GM18519 (cell line): ENCODE measurements around the gene PACS2.
"Not testable (repeated sequence)": the region's sequence is repeated elsewhere in the genome, so short reads cannot be mapped to it uniquely, and the experiment has no call there.

Experiments
- ATAC-seq: cut with Tn5 transposase; IDR thresholded peaks from one replicate; pipeline ENCODE4 v1.9.1; 2021; ENCODE audit warnings: mild to moderate bottlenecking, moderate library complexity; ENCODE audit not compliant: unreplicated experiment, low FRiP score

PACS2 gene

GRCh38 chr14:105329411-105330150, 15.0 kb downstream of the PACS2 start:
- no peak for ATAC-seq

GRCh38 chr14:105330491-105330895, 15.9 kb downstream of the PACS2 start:
- ATAC-seq, result no peak

DNA sequence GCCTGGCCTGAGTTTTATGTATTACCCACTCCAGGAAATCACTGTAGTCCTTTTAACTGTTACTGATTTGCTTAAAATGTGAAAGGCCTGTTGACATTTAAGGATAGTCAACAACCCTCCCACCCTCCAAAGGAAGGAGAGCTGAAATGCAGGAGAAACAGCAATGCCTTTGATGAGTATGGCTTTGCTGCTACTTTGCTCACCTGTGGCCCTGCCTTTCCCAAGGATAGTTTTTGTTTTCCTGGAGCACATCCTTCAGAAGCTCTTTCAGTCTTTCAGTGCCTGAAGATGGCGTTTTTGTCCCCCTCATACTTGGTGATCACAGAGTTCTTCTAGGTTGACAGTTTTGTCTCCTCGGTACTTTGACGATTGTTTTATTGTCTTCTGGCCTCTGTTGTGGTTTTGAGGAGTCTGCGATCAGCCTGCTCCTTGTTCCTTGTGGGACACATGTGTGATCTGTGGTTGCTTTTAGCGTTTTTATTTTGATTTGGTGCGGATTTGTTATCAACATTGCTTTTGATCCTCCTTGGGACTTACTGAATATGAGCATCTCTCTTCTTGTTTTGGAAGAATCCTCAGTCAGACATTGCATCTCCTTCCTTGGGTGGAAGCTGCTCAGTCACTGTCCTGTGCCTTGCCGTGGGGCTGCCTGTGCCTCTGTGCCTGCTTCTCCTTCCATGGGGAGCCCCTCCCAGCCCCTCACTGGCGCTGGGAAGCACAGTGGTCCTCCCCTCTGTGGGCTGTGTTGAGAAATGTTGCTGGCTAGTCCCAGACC, 17.2 kb downstream of the PACS2 start:
- ATAC-seq, result no peak

DNA sequence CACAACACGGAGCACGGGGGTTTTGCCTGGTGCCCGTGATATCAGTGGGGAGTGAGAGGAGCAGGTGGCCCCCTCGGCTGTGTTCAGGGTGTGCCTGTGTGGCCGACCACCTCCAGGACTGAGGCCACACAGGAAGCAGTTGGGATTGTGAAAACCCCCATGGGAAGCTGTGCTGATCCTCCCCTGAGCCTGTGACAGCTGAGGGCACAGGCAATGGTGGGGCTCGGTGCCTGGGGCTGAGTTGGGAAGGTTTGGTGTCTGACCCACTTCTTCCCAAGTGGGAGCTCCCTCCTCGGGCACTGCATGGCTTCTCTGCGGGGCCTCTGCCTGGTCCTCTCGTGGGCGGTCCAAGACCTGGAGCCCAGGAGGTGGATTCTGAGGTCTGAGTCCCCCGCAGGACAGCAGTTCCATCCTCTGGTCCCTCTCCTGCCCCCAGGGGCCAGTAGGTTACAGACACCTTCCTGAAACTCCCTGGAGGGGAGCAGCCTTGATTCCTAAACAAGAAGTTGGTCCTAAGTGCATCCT, 17.9 kb downstream of the PACS2 start:
- ATAC-seq, result no peak

GRCh38 chr14:105333020-105333490, 18.5 kb downstream of the PACS2 start:
- no peak for ATAC-seq

DNA sequence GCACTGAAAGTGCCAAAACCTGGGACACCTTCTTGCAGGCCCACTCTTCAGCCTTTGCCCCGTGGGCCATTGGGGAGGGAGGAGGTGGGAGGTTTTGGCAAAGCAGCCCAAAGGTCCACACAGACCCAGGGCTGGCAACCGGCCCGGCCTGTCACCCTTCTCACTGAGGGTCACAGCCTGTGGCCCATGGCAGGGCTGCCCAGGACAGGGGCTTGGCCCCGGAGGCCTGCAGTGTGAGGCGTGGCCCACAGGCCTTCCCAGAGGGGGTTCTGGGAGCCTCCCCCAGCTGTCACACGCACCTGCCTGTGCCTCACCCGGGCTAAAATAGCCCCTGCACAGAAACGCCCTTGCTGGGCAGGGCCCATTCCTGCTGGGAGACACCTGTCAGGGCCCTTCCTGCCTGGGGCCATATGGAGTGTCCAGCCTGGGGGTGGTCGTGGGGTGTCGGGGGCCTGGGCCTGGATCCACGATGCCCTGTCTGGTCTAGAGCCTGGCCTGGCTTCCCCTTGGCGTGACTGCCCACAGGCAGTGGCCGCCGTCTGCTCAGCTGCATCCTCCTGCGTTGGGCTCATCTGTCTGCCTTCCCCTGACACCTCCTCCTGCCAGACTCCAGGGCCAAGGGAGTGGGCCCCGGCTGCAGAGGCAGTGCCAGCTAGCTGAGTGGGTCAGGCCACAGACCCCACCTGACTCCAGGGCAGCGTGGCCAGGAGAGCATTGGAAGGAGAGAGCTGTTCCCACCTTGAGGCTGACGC, 19.2 kb downstream of the PACS2 start:
- no peak for ATAC-seq

- no peak for ATAC-seq
Observed at GRCh38 chr14:105334383-105335230, 20.1 kb downstream of the PACS2 start.

GRCh38 chr14:105335231-105335542, 20.6 kb downstream of the PACS2 start:
- ATAC-seq, result not testable (repeated sequence)

DNA sequence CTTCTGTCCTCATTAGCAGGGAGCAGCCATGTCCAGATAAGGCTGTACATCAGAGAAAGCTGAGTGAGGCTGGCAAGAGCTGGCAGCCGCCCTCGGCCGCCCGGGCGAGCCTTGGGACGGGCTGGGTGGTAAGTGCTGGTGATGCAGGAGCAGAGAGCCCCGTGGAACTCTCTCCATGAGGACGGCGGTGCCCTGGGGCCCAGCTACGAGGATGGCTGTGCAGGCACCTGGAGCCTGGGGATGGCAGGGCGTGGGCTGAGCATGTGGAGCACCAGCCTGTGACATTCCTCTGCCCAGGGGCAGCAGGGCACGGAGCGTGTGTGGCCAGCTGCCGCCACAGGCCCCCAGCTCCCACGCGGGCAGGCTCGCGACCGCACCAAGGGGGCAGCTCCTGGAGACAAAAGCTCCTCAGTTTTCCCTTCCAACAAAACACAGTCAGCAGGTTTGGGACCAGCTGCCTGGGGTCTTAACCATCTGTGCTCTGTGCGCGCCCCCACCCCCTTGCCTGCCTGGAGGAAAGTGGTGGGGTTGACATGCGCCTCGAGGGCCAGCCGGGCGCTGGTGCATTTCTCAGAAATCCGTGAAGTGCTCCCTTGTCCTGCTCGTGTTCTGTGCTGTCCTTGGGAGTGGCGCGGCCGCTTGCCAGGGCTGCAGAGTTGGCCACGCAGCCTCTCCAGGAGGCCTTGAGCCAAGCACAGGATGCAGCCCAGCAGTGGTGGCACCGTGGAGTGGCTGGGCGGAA, 21.4 kb downstream of the PACS2 start:
- ATAC-seq, result no peak

GRCh38 chr14:105336477-105337287, 22.1 kb downstream of the PACS2 start:
- ATAC-seq, result no peak

GRCh38 chr14:105337433-105337832, 22.9 kb downstream of the PACS2 start:
- ATAC-seq, result no peak

GRCh38 chr14:105337966-105338741, 23.6 kb downstream of the PACS2 start:
- ATAC-seq, result no peak

DNA sequence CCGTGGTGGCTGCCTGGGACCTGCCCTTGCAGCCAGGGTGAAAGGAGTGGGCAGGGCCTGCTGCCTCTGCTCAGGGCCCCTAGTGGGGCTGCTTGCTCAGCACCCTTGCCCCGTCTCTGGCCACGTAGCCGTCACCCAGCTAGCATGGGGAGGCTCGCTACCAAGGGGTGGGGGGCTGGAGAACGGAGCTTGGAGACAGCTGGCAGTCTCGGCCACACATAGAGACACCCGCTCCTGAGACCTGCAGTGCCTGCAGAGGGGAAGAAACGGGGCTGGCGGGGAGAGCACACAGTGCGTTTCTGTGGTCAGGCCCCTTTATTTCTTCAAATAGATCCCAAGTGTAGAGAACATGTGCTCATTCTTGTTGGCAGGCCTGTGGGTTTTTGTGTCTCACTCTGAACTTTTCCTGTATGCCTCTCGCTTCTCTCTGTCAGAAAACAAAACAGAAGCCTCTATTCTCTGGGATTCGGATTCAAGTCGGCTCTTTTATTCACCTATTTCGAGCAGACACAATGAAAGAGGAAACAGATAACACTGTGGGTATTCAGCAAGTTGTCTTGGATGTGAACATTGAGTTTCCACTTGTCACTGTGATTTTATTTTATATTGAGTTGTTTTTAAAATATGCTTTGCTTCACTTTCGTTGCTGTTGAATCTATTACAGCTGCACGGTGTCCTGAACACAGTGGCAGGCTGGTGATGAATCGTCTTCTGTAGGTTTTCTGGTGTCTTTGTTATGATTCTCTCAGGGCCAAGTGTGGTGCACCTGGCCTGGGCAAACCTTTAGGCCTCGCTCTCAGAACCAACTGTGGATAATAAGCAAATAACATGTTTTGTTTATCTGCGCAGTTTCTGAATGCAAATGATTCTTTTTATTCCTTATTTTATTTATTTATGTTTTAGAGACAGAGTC, 26.5 kb downstream of the PACS2 start:
- no peak for ATAC-seq

DNA sequence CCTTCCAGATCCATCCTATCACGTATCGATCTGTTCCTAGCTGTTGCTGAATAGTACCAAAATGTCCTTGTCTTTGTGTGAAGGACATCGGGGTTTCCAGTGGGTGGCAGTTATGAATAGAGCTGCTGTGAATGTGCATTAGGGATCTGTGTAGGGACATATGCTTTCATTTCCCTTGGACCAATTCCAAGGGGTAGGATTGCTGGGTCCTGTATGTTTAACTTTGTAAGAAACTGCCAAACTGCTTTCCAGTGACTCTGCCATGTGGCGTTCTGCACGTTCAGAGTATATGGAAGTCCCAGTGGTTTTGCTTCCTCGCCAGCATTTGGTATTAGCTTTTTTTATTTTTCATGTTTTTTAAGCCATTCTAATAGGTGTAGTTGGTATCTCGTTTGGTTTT, 28.6 kb downstream of the PACS2 start:
- ATAC-seq, result no peak

DNA sequence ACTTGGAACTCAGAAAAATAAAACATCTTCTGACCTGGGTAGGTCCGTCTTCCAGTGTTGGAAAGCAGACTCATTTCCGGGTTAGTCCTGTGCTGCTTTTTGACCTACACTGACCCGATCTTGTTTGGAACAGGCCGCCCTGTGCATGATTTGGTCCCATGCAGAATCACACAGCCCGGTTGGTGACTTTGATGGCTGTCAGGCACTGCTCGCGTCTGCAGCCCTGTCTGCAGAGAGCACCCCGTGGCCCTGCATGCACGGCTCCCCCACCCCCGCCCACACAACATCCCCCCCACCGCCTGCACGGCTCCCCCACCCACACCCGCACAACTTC, 31.6 kb downstream of the PACS2 start:
- ATAC-seq, result no peak

DNA sequence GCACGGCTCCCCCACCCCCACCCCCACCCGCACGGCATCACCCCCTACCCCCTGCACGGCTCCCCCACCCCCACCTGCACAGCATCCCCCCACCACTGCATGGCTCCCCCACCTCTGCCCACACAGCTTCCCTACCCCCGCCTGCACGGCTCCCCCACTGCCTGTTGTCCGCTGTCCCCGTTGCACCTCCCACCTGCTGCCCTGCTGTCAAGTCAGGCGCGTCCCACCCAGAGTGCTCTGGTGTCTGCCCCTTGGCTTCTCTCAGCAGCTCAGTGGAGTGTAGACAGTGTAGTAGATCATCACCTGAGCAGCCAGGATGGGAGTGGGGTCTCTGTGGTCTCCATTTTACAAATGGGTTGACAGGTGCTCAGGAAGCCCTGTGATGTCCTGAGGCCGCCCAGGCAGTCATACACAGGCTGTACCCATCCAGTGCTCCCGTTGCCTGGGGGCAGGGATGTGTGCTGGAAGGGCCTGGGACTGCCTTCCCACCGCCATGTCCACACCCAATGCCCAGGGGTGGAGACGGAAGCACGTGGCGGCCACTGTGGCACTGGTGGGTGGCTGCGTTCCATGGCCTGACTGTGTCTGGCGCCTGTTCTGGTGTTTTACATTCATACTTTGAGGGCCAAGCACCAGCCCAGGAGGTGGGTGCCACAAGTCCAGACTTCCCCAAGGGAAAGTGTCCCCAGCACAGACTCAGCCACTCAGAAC, 32.5 kb downstream of the PACS2 start:
- ATAC-seq, result no peak
